Neuron (in vitro differentiated cells): ENCODE data around the gene LPCAT3.

Source experiments
- H2AFZ ChIP-seq: one replicate; pipeline ENCODE4 v1.6.1; 2013; ENCODE audit warnings: low read depth, mild to moderate bottlenecking, inconsistent platforms, low read length, moderate library complexity
- H3K27me3 ChIP-seq: one replicate; pipeline ENCODE4 v1.6.1; 2013; ENCODE audit warnings: low read length; ENCODE audit not compliant: insufficient read depth
- H3K36me3 ChIP-seq: one replicate; pipeline ENCODE4 v1.6.1; 2013; ENCODE audit warnings: low read length; ENCODE audit not compliant: insufficient read depth
- H3K4me1 ChIP-seq: one replicate; pipeline ENCODE4 v1.6.1; 2013; ENCODE audit warnings: low read length; ENCODE audit not compliant: insufficient read depth
- H3K4me3 ChIP-seq: 2 replicates; pipeline ENCODE4 v1.5.1; 2013; ENCODE audit warnings: mild to moderate bottlenecking, low read length, moderate library complexity
- H3K9me3 ChIP-seq: one replicate; pipeline ENCODE4 v1.6.1; 2013; ENCODE audit warnings: low read length

Gene LPCAT3

DNA sequence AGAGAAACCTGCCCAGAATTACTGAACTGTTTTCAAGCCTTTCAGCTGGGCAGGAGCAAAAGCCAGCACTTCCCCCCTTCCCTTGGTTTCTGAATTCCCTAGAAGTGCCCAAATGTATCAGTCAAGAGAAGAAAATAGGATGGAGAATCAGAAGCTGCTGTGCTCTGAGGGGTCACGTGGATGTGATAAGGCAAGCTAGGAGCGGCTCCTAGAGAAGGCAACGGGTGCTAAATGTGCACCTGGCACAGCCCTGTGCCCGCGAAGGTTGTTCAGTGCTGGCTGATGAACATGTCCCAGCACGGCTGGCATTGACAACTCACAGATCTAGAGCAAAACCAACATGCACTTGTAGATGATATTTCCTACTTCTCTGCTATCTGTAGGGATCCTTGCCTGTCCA lies 39.3 kb downstream of the LPCAT3 start:
- no peaks in the 10 kb centered on the region for H3K27me3 ChIP-seq
- H3K4me3 ChIP-seq: no peak overlapping the region
- no peak overlapping the region for H2AFZ ChIP-seq
- H3K36me3 ChIP-seq: peaks cover 81% of the 10 kb centered on the region
- H3K4me1 ChIP-seq: no peaks in the 10 kb centered on the region
- no peaks in the 10 kb centered on the region for H3K9me3 ChIP-seq

DNA sequence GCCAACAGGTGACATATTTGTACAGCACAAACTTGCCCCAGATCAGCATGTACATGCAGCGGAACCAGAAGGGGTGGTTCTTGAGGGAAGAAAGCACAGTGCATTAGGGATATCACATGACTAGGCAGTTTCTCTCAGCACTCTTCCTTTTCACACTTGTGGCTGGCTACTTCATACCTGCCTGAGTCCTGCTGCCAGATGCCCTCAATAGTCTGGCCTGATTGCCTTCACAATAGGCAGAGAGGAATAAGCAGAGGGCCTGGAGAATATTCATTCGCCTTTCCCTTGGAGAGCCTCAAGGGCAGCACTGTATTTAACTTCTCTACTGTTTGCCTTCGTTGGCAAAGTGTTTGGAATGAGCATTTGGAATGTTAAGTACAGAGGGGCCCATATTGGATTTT lies 39.7 kb downstream of the LPCAT3 start:
- H2AFZ ChIP-seq: no peak overlapping the region
- no peaks in the 10 kb centered on the region for H3K9me3 ChIP-seq
- peaks cover 85% of the 10 kb centered on the region for H3K36me3 ChIP-seq
- H3K4me3 ChIP-seq: no peak overlapping the region
- no peaks in the 10 kb centered on the region for H3K4me1 ChIP-seq
- H3K27me3 ChIP-seq: no peaks in the 10 kb centered on the region

DNA sequence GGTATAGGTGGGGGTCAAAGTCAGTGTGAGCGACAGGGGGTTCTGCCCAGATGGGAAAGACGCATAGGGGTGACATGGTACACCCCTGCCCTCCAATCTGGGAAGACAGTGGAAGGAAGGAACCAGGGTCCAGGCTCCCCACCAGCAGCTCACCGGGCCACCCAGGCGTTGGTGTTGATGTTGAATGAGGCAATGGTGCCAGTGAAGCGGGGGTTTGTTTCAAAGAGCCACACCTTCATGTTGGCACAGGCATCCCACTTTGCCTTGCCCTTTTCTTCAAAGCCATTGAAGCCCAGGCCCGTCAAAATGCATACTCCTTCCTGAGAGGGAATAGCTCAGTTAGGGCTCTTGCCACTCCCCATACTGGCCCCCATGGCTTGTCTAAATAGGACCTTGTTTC lies 40.1 kb downstream of the LPCAT3 start:
- Histone ChIP-seq H3K9me3 (no peaks in the 10 kb centered on the region), H3K27me3 (no peaks in the 10 kb centered on the region), H3K4me1 (no peaks in the 10 kb centered on the region), H2AFZ (no peak overlapping the region), H3K36me3 (peaks cover 85% of the 10 kb centered on the region), H3K4me3 (no peak overlapping the region)

DNA sequence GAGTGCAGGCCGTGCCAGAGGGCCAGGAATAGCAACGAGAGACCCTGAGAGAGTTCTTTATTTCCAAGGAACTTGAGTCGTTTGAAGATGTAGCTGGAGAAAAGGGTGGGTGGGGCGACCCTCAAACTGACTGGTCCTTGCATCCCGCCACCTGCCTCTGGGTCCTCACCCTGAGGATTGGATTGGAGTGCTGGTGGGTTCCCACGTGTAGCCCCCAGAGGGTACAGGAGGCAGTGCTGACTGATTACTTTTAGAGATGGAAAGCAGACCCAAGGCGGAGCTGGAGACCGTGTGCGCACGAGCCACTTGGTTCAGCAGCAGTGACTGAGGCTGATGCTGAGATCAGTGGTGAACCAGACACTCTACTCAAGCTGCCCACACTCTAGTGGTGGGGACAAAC lies 40.6 kb downstream of the LPCAT3 start:
- Histone ChIP-seq H3K36me3 (peaks cover 82% of the 10 kb centered on the region), H3K4me3 (no peak overlapping the region), H3K27me3 (no peaks in the 10 kb centered on the region), H3K9me3 (no peaks in the 10 kb centered on the region), H3K4me1 (no peaks in the 10 kb centered on the region), H2AFZ (no peak overlapping the region)

DNA sequence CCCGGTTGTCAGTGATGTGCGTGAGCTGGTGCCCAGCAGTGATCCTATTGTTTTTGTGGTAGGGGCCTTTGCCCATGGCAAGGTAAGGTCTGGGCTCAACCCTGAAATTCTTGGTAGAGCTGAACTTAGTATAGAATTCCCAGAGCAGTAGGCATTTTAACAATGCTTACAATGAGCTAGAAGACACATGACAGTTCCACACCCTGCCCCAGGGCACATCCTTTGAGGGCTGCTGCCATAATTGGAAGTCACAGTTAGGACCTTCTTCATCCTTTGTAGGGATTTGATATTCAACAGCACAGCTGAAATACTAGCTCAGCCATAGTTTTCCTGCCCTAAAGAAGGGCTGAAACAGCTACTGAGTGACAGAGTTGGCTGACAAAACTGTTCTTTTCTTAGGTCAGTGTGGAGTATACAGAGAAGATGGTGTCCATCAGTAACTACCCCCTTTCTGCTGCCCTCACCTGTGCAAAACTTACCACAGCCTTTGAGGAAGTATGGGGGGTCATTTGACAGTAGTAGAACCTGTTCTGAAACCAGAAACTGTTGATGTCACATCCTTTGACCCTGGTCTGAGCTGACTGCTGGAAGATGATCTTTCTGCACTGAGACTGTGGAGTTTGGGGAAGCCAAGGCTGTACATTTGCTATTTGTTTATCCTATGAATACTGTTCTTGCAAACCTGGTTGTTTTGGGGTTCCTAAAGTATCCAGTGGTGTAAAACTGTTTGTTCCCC lies 42.8 kb downstream of the LPCAT3 start:
- no peak overlapping the region for H2AFZ ChIP-seq
- peaks cover 66% of the 10 kb centered on the region for H3K36me3 ChIP-seq
- no peaks in the 10 kb centered on the region for H3K27me3 ChIP-seq
- H3K4me3 ChIP-seq: no peak overlapping the region
- peaks cover 8% of the 10 kb centered on the region for H3K4me1 ChIP-seq
- no peaks in the 10 kb centered on the region for H3K9me3 ChIP-seq

DNA sequence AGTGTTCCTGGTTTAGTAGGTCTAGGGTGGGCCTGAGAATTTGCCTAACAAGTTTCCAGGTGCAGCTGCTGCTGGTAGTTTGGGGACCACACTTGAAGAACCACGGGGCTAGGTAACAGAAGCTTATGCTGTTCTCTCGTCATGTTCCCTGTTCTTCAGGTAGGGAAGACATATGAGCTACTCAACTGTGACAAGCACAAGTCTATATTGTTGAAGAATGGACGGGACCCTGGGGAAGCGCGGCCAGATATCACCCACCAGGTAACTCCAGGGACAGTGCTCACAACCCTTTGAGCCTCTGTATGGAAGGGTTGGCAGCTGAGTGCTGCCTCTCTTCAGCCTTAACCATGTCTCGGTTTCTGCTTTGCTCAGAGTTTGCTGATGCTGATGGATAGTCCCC lies 44.1 kb downstream of the LPCAT3 start:
- Histone ChIP-seq H3K4me1 (peaks cover 12% of the 10 kb centered on the region), H3K9me3 (no peaks in the 10 kb centered on the region), H3K27me3 (no peaks in the 10 kb centered on the region), H3K4me3 (no peak overlapping the region), H2AFZ (no peak overlapping the region), H3K36me3 (peaks cover 56% of the 10 kb centered on the region)

DNA sequence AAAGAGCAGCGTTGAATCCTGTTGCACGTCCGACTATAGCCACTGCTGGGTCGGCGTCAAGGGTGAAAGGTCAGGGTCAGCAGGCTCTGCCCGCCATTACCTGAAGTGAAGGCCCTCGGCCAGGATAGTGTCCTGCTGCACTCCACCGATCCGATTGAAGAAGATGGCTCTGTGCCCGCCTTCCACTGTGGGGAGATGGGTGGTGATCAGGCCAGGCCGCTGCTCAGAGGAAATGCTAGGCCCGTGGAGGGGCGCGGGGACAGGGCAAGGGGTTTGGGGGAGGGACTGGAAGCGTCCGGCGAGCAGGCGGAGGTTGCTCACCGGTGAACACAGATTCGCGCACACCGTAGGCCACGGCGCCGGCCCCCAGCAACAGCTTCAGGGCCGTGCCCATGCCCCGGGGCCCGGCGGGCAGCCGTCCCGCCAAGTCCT lies 48.2 kb downstream of the LPCAT3 start:
- H2AFZ ChIP-seq: no peak overlapping the region
- peak overlapping the region; percentile 96 for H3K4me3 ChIP-seq
- H3K9me3 ChIP-seq: no peaks in the 10 kb centered on the region
- peaks cover 18% of the 10 kb centered on the region for H3K4me1 ChIP-seq
- no peaks in the 10 kb centered on the region for H3K27me3 ChIP-seq
- H3K36me3 ChIP-seq: peaks cover 55% of the 10 kb centered on the region

DNA sequence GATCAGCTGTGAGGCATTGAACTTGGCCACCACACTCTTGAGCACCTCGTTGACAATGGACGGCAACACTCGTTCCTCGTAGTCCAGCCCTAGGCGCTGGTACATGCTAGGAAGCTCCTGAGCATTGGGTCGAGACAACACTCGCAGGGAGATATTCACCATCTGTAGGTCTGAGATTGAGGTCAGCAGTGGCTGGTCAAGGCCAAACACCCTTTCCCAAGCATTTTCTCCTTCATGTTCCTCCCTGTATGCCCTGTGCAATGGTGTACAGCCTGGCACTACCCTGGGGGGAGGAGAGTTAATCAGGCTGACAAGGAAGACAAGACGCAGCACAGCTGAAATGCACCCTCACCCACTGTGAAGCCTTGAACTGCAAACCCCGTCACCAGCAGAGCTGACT lies 49.9 kb downstream of the LPCAT3 start:
- Histone ChIP-seq H2AFZ (no peak overlapping the region), H3K27me3 (no peaks in the 10 kb centered on the region), H3K4me3 (no peak overlapping the region), H3K36me3 (peaks cover 45% of the 10 kb centered on the region), H3K9me3 (no peaks in the 10 kb centered on the region), H3K4me1 (peaks cover 18% of the 10 kb centered on the region)

DNA sequence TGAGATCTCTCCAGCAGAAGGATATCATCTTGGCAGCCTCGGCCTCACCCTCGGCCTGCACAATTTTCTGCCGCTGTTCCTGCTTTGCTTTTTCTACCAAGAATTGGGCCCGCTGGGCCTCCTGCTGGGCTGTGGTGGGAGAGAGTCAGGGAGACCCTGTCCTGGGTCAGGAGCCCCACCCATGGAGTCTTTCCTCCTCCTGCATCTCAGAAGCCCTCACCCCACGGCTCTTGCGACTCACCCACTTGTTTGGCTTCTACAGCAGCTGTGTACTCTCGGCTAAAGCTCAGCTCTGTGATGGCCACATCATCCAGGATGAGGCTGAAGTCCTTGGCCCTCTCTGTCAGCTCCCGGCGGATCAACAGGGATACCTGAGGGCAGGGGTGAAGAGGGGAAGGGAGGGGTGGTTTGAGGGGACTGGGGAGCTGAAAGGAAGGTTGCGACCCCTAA lies 50.6 kb downstream of the LPCAT3 start:
- H3K9me3 ChIP-seq: no peaks in the 10 kb centered on the region
- peaks cover 18% of the 10 kb centered on the region for H3K4me1 ChIP-seq
- H3K27me3 ChIP-seq: no peaks in the 10 kb centered on the region
- peaks cover 45% of the 10 kb centered on the region for H3K36me3 ChIP-seq
- H3K4me3 ChIP-seq: no peak overlapping the region
- no peak overlapping the region for H2AFZ ChIP-seq

DNA sequence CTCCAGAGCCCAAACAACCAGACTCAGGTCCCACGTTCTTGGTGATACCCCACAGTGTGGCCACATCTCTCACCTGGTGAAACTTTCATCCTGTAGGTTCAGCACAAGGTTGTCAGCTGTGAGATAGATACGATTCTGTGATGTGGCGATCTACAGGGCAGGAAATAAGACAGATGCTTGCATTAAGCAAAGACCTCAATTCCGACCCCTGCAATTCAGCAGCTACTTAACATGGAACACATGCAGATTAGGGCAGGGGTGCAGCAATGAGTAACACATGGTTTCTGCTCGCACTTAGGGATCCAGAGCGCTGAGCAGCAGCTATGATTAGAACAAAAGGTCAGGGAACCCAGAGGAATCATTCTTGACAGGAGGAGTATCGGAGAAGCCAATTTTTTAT lies 51.9 kb downstream of the LPCAT3 start:
- peaks cover 11% of the 10 kb centered on the region for H3K4me1 ChIP-seq
- H3K36me3 ChIP-seq: peaks cover 45% of the 10 kb centered on the region
- no peak overlapping the region for H3K4me3 ChIP-seq
- H3K27me3 ChIP-seq: no peaks in the 10 kb centered on the region
- H3K9me3 ChIP-seq: no peaks in the 10 kb centered on the region
- no peak overlapping the region for H2AFZ ChIP-seq

DNA sequence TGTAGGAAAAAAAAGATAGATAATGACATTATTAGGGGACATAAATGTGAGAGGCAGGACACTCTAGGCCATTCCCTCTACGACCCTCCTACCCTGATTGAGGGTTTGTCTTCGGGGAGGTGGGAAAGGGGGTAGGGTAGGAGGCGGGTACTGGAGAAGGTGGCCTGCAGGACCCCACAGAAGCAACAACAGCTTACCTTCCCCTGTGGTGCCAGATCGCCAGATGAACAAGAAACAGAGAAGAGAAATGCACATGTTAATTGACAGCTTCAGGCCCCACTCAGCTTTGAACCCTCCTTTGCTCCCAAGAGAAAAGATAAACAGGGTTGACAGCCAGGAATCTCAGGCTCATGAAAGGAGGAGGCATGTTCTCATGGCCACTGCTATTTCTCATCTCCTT lies 52.6 kb downstream of the LPCAT3 start:
- no peak overlapping the region for H2AFZ ChIP-seq
- H3K9me3 ChIP-seq: no peaks in the 10 kb centered on the region
- H3K36me3 ChIP-seq: peaks cover 45% of the 10 kb centered on the region
- H3K4me3 ChIP-seq: no peak overlapping the region
- no peaks in the 10 kb centered on the region for H3K27me3 ChIP-seq
- H3K4me1 ChIP-seq: peaks cover 10% of the 10 kb centered on the region

DNA sequence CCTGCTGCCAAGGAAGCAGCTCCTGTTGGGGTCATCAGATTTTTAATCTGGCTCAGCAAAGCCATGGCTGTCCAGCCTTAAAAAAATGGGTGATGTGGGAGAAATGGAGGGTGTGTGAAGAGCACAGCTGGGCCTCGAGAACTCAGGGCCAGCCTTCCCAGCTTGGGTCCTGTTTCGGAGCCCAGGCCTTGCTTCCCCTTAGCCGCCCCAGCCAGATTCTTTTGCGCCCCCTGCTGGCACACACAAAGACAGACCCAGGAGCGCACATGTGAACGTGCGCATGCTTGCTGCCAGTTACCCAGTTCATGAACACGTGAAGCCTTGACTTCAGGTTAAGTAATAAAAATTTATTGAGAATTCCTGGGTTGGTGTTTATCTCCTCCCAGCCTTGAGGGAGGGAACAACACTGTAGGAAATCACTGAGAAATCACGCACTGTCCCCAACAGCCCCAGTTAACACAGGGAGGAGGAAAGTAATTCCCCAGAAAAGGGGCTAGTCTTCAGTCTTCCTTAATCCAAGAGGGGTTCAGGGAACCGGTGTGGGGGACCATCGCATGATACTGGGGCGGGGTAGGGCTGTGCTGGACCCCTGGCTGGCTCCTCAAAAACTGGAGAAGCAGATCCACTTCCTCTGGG lies 53.1 kb downstream of the LPCAT3 start:
- H3K9me3 ChIP-seq: no peaks in the 10 kb centered on the region
- H3K27me3 ChIP-seq: no peaks in the 10 kb centered on the region
- no peak overlapping the region for H2AFZ ChIP-seq
- no peak overlapping the region for H3K4me3 ChIP-seq
- peaks cover 10% of the 10 kb centered on the region for H3K4me1 ChIP-seq
- H3K36me3 ChIP-seq: peaks cover 45% of the 10 kb centered on the region

DNA sequence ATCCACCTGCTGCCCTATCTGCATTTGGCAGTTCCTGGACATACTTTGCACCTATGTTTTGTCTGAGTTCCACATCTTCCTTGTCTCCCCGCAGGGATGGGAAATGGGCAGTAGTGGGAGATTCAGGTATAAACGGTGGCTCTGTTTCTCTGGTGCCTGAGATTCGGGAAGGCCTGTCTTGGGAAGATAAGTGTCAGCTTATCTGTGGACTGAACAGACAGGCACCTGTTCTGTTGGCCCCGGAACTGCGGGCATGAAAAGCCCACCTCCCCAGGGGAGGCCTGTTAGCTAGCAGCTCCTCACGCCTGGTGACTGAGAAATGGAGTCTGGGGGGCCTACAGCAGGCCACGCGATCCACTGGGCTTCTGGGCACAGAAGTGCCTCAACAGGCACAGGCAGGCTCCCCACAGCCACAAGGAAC lies 53.7 kb downstream of the LPCAT3 start:
- Histone ChIP-seq H3K4me1 (peaks cover 10% of the 10 kb centered on the region), H3K27me3 (no peaks in the 10 kb centered on the region), H3K4me3 (no peak overlapping the region), H3K36me3 (peaks cover 45% of the 10 kb centered on the region), H3K9me3 (no peaks in the 10 kb centered on the region), H2AFZ (no peak overlapping the region)
